A549 (cell line): Measurements from ENCODE around the gene ZBTB43. TPM values are rescaled to one million over a fixed set of nuclear protein-coding genes. Genes with fewer than 3 reads are reported as not detected.
A peak's percentile ranks its signal among the peaks of the same experiment; 100 is the strongest.

ENCODE experiments used
- ATAC-seq, 2 experiments: fragments of 200-7000 bp in 1 of 2; fragments of >200 bp in 1 of 2; cut with Nextera tagmentation in 1 of 2; cut with Tn5 transposase in 1 of 2; 3 replicates each; pipeline versions ENCODE4 v1.8.0 to v1.9.1; 2018 to 2020; ENCODE audit warnings: mild to moderate bottlenecking in 1 of 2, moderate library complexity in 1 of 2
- CTCF ChIA-PET: fragments of 300-600 bp; sonication (Branson Sonifier 250); formaldehyde crosslinking; extraction: SDS; loops from one replicate; lab custom pipeline; 2021; ENCODE audit warnings: antibody characterized with exemption, inconsistent platforms; lab: Yijun Ruan, JAX
- POLR2A ChIA-PET: fragments of 350-600 bp; formaldehyde crosslinking; extraction: SDS; loops from one replicate; lab custom pipeline; 2021; ENCODE audit warnings: antibody characterized with exemption, inconsistent platforms; lab: Yijun Ruan, JAX
- DNase-seq, 2 experiments: peaks; one replicate each; pipeline versions ENCODE4 v3.0.0 to v3.0.0-alpha.2; 2011 to 2016; ENCODE audit warnings: low read depth in 1 of 2, low spot score in 1 of 2
- FAIRE-seq: peaks from 2 replicates; lab custom pipeline; 2011; peaks lifted over from hg19 to GRCh38; lab: Jason Lieb, UNC
- H3K27ac ChIP-seq, 2 experiments: fragments of >200 bp; sonication (Bioruptor Twin); formaldehyde crosslinking; 3 replicates each; pipeline ENCODE4 v1.5.1; 2016 to 2017
- H3K4me1 ChIP-seq: fragments of >200 bp; sonication (Bioruptor Twin); formaldehyde crosslinking; 3 replicates; pipeline ENCODE4 v1.6.1; 2016
- H3K4me2 ChIP-seq: fragments of >200 bp; sonication (Bioruptor Twin); formaldehyde crosslinking; 3 replicates; pipeline ENCODE4 v1.6.1; 2016
- H3K4me3 ChIP-seq: fragments of >200 bp; sonication (Bioruptor Twin); formaldehyde crosslinking; 3 replicates; pipeline ENCODE4 v1.5.1; 2016
- H3K9me3 ChIP-seq: fragments of >200 bp; sonication (Bioruptor Twin); formaldehyde crosslinking; 3 replicates; pipeline ENCODE4 v1.6.1; 2016
- BHLHE40 ChIP-seq: IDR thresholded peaks from 2 replicates; pipeline ENCODE4 v1.6.1; 2012; ENCODE audit warnings: low read depth, low read length, inconsistent platforms
- CBX8 ChIP-seq: fragments of 200-600 bp; sonication (generic); IDR thresholded peaks from 2 replicates; pipeline ENCODE4 v1.6.1; 2016
- CEBPB ChIP-seq, 2 experiments: fragments of >200 bp in 1 of 2; sonication (Bioruptor Twin) in 1 of 2; formaldehyde crosslinking in 1 of 2; IDR thresholded peaks; 2 replicates each; pipeline ENCODE4 v1.6.1; 2012 to 2016
- CHD2 ChIP-seq: fragments of 150-350 bp; IDR thresholded peaks from 2 replicates; pipeline ENCODE4 v1.6.1; 2014; ENCODE audit warnings: low read length; ENCODE audit not compliant: partially characterized antibody
- EHMT2 ChIP-seq: fragments of 200-600 bp; sonication (generic); IDR thresholded peaks from 2 replicates; pipeline ENCODE4 v1.6.1; 2016; ENCODE audit warnings: antibody characterized with exemption, low read depth, mild to moderate bottlenecking, moderate library complexity
- EP300 ChIP-seq, 2 experiments: fragments of >200 bp; sonication (Bioruptor Twin); formaldehyde crosslinking; IDR thresholded peaks; 2 replicates in 1 of 2; 3 replicates in 1 of 2; pipeline ENCODE4 v1.6.1; 2016 to 2017
- ESRRA ChIP-seq: fragments of 150-350 bp; IDR thresholded peaks from 2 replicates; pipeline ENCODE4 v1.6.1; 2014; ENCODE audit warnings: mild to moderate bottlenecking, low read length, borderline replicate concordance
- FOSL2 ChIP-seq, 2 experiments: fragments of 450-650 bp in 1 of 2; fragments of >200 bp in 1 of 2; sonication (Bioruptor Twin) in 1 of 2; formaldehyde crosslinking; IDR thresholded peaks; 2 replicates each; pipeline versions ENCODE4 v1.5.0 to v1.6.1; 2016 to 2020; ENCODE audit warnings: mild to moderate bottlenecking in 1 of 2, moderate library complexity in 1 of 2
- FOXS1 ChIP-seq: fragments of 250-450 bp; sonication (Bioruptor Pico); IDR thresholded peaks from 2 replicates; pipeline ENCODE4 v1.5.0; 2020; ENCODE audit warnings: mild to moderate bottlenecking, moderate library complexity
- GATA3 ChIP-seq: IDR thresholded peaks from 2 replicates; pipeline ENCODE4 v1.6.1; 2012; ENCODE audit warnings: borderline replicate concordance
- HDAC2 ChIP-seq: fragments of 200-600 bp; sonication (generic); IDR thresholded peaks from 2 replicates; pipeline ENCODE4 v1.6.1; 2016
- HOXA7 ChIP-seq: fragments of 250-450 bp; sonication (Bioruptor Pico); IDR thresholded peaks from 2 replicates; pipeline ENCODE4 v1.5.0; 2020; ENCODE audit warnings: mild to moderate bottlenecking, moderate library complexity
- HOXB13 ChIP-seq: fragments of 250-450 bp; sonication (Bioruptor Pico); IDR thresholded peaks from 2 replicates; pipeline ENCODE4 v1.5.0; 2020; ENCODE audit warnings: low read depth, mild to moderate bottlenecking, moderate library complexity
- MAFK ChIP-seq: fragments of 450-650 bp; IDR thresholded peaks from 2 replicates; pipeline ENCODE4 v1.6.1; 2014; ENCODE audit not compliant: partially characterized antibody
- MYC ChIP-seq: IDR thresholded peaks from 2 replicates; pipeline ENCODE4 v1.6.1; 2012; ENCODE audit warnings: mild to moderate bottlenecking, inconsistent platforms, low read length, improper control_type of control experiment, borderline replicate concordance
- NR3C1 ChIP-seq: fragments of >200 bp; sonication (Bioruptor Twin); formaldehyde crosslinking; IDR thresholded peaks from 3 replicates; pipeline ENCODE4 v1.6.1; 2017
- POLR2A ChIP-seq: IDR thresholded peaks from 2 replicates; pipeline ENCODE4 v1.6.1; 2012; ENCODE audit warnings: mild to moderate bottlenecking, low read length
- POLR2AphosphoS2 ChIP-seq: conservative IDR thresholded peaks from 2 replicates; pipeline ENCODE4 v1.6.1; 2012; ENCODE audit warnings: low read length, improper control_type of control experiment, inconsistent platforms
- RAD21 ChIP-seq, 2 experiments: fragments of >200 bp in 1 of 2; sonication (Bioruptor Twin) in 1 of 2; formaldehyde crosslinking in 1 of 2; IDR thresholded peaks in 1 of 2; conservative IDR thresholded peaks in 1 of 2; 2 replicates in 1 of 2; 3 replicates in 1 of 2; pipeline ENCODE4 v1.6.1; 2012 to 2018; ENCODE audit warnings: inconsistent platforms in 1 of 2
- RARB ChIP-seq: fragments of 250-450 bp; sonication (Bioruptor Pico); IDR thresholded peaks from 2 replicates; pipeline ENCODE4 v1.8.0; 2021; ENCODE audit warnings: mild to moderate bottlenecking, moderate library complexity
- RFX5 ChIP-seq: fragments of 450-650 bp; IDR thresholded peaks from 2 replicates; pipeline ENCODE4 v1.7.1; 2014; ENCODE audit warnings: antibody characterized with exemption, mild to moderate bottlenecking, moderate library complexity
- RNF2 ChIP-seq: fragments of 200-600 bp; sonication (generic); IDR thresholded peaks from 2 replicates; pipeline ENCODE4 v1.6.1; 2016; ENCODE audit warnings: low read depth, mild to moderate bottlenecking, antibody characterized with exemption, moderate library complexity, borderline replicate concordance
- SMC3 ChIP-seq: fragments of >200 bp; sonication (Bioruptor Twin); formaldehyde crosslinking; IDR thresholded peaks from 3 replicates; pipeline ENCODE4 v1.6.1; 2018; ENCODE audit warnings: inconsistent platforms
- SREBF2 ChIP-seq: fragments of 450-650 bp; IDR thresholded peaks from 2 replicates; pipeline ENCODE4 v1.6.1; 2014; ENCODE audit warnings: mild to moderate bottlenecking, moderate library complexity
- TFCP2L1 ChIP-seq: fragments of 250-450 bp; sonication (Bioruptor Pico); IDR thresholded peaks from 2 replicates; pipeline ENCODE4 v1.5.0; 2021; ENCODE audit warnings: mild to moderate bottlenecking
- TP53 ChIP-seq: fragments of 250-450 bp; sonication (Bioruptor Pico); IDR thresholded peaks from 2 replicates; pipeline ENCODE4 v1.5.0; 2021; ENCODE audit warnings: mild to moderate bottlenecking, moderate library complexity
- ZC3H11A ChIP-seq: fragments of 450-650 bp; IDR thresholded peaks from 2 replicates; pipeline ENCODE4 v1.6.1; 2014; ENCODE audit warnings: antibody characterized with exemption, mild to moderate bottlenecking
- ZFP36 ChIP-seq: fragments of 450-650 bp; IDR thresholded peaks from 2 replicates; pipeline ENCODE4 v1.6.1; 2014; ENCODE audit warnings: borderline replicate concordance; ENCODE audit not compliant: partially characterized antibody
- WGBS: methylation state at CpG from one replicate; pipeline ENCODE4 v1.1.6; 2017; ENCODE audit errors: missing lambda C conversion rate; 5-methylcytosine and 5-hydroxymethylcytosine counted together
- polyA plus RNA-seq, 4 experiments: library from polyadenylated mRNA; depleted of rRNA in 3 of 4; stranded (reverse); fragments of >200 nt; fragmentation: RNase III in 1 of 4; extraction: RNeasy Plus Mini Kit Qiagen cat#74134 plus additional on column Dnase treatment in 1 of 4; gene quantifications; 2 replicates in 3 of 4; 3 replicates in 1 of 4; pipeline ENCODE4 v1.2.3, GENCODE V29; 2011 to 2017
- TF ChIP-seq, protein P1 (sequence below): IDR thresholded peaks from 2 replicates; pipeline ENCODE4 v1.6.1; 2012
- TF ChIP-seq, protein P2 (sequence below): IDR thresholded peaks from 2 replicates; pipeline ENCODE4 v1.6.1; 2012
- TF ChIP-seq, protein P3 (sequence below): fragments of 250-450 bp; sonication (Bioruptor Pico); IDR thresholded peaks from 2 replicates; pipeline ENCODE4 v1.5.0; 2020; ENCODE audit warnings: low read depth, mild to moderate bottlenecking, moderate library complexity
- TF ChIP-seq, protein P4 (sequence below): fragments of 150-350 bp; IDR thresholded peaks from 2 replicates; pipeline ENCODE4 v1.6.1; 2014; ENCODE audit warnings: low read depth, mild to moderate bottlenecking, low read length

The ZBTB43 gene
- polyA plus RNA-seq, 2 of the 4 experiments (the other 2 are of a cell fraction) = 7.7 to 11.7 TPM

DNA sequence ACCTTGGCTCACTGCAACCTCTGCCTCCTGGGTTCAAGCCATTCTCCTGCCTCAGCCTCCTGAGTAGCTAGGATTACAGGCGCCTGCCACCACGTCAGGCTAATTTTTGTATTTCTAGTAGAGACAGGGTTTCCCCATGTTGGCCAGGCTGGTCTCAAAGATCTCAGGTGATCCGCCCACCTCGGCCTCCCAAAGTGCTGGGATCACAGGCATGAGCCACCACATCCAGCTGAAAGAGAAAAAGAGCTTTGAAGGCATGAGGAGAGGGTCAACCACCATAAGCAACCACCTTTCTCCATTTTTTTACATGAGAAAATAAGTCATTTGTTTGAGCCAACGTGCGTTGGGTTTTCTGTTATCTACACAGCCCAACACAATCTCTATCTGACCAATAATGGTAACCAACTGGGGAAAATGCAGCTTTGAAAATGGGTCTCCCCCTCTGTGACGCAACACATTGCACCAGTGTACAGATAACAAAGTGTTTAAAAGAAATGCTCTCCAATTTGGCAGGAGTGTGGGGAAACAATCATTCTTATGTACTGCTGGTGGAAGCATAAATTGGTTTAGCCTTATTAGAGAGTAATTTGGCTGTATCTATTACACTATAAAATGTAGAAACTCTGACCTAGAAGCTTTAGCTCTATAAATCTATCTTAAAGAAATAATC lies 45.8 kb upstream of the ZBTB43 start:
- FAIRE-seq (no peak), DNase-seq (no peak), ATAC-seq (no peak)
- H3K9me3 ChIP-seq = no peaks in the 10 kb centered on the region
- POLR2A ChIA-PET = no interaction called here
- H3K4me1 ChIP-seq = no peaks in the 10 kb centered on the region
- CTCF ChIA-PET = no interaction called here
- no peak for TF ChIP-seq RARB (CRISPR knock-in tag)
- no peak for TF ChIP-seq TFCP2L1
- TF ChIP-seq EHMT2 = no peak
- no peak for TF ChIP-seq HOXB13
- TF ChIP-seq EP300 (IDR thresholded peaks at IDR 0.05) = no peak
- TF ChIP-seq MYC = no peak
- TF ChIP-seq, protein P1, sequence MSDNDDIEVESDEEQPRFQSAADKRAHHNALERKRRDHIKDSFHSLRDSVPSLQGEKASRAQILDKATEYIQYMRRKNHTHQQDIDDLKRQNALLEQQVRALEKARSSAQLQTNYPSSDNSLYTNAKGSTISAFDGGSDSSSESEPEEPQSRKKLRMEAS = no peak
- no peak for TF ChIP-seq FOSL2 (IDR thresholded peaks at IDR 0.05)
- TF ChIP-seq FOSL2 (CRISPR knock-in tag; IDR thresholded peaks at IDR 0.05) = no peak
- no peak for TF ChIP-seq NR3C1
- TF ChIP-seq RNF2 = no peak
- no peak for TF ChIP-seq SMC3
- no peak for TF ChIP-seq POLR2A
- TF ChIP-seq ESRRA = no peak
- no peak for TF ChIP-seq TP53 (CRISPR knock-in tag)
- TF ChIP-seq, protein P2, sequence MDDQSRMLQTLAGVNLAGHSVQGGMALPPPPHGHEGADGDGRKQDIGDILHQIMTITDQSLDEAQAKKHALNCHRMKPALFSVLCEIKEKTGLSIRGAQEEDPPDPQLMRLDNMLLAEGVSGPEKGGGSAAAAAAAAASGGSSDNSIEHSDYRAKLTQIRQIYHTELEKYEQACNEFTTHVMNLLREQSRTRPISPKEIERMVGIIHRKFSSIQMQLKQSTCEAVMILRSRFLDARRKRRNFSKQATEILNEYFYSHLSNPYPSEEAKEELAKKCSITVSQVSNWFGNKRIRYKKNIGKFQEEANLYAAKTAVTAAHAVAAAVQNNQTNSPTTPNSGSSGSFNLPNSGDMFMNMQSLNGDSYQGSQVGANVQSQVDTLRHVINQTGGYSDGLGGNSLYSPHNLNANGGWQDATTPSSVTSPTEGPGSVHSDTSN = no peak
- TF ChIP-seq ZFP36 = no peak
- no peak for TF ChIP-seq GATA3
- no peak for TF ChIP-seq HOXA7
- H3K4me2 ChIP-seq = no peak overlapping the region
- H3K27ac ChIP-seq = no peak overlapping the region
- no CpG with 5 or more reads among the region's 7 CpGs for WGBS
- H3K4me3 ChIP-seq = no peak overlapping the region

DNA sequence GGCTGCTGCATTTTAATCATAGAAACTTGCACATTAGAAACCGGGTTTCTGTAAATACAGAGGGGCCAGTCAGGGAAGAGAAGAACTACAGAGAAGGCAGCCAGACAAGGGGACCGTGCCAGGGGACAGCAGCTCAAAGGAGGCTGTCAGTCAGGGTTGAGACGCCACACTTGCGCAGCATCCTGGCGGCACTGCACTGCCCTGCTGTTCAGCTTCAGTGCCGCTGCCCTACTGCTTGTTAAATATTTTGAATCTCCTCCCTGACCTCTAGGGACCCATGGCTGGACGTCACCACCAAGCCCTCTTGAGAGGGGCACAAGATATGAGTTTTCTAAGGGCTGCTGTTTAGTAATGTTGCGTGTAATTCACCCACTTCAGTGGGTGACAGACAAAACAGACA lies 43.6 kb upstream of the ZBTB43 start:
- CTCF ChIA-PET = interaction anchor here (1.1 to 3.3 kb wide), 4 partner anchors 9 to 57 kb away, joined by 4 to 8 read pairs (median 6); no protein-coding TSS in a partner anchor
- no peak for FAIRE-seq
- no peak for DNase-seq
- ATAC-seq = peak in 1 of 2 experiments; percentile 43; a peak in 3 of 6 replicates
- Histone ChIP-seq H3K4me1 (no peaks in the 10 kb centered on the region), H3K27ac (no peak overlapping the region), H3K4me2 (no peak overlapping the region), H3K4me3 (no peak overlapping the region), H3K9me3 (no peaks in the 10 kb centered on the region)
- POLR2A ChIA-PET = no interaction called here
- TF ChIP-seq CBX8 = no peak
- TF ChIP-seq CHD2 = no peak
- no peak for TF ChIP-seq POLR2AphosphoS2
- no peak for TF ChIP-seq RAD21 (conservative IDR thresholded peaks at IDR 0.05 in 1 of 2, IDR thresholded peaks at IDR 0.05 in 1 of 2)
- TF ChIP-seq HDAC2 = no peak
- TF ChIP-seq ZFP36 = no peak
- TF ChIP-seq SREBF2 = no peak
- TF ChIP-seq FOXS1 (CRISPR knock-in tag) = no peak
- TF ChIP-seq NR3C1 = no peak
- TF ChIP-seq MAFK = no peak
- no peak for TF ChIP-seq ZC3H11A
- TF ChIP-seq CEBPB (IDR thresholded peaks at IDR 0.05) = no peak
- TF ChIP-seq, protein P3, sequence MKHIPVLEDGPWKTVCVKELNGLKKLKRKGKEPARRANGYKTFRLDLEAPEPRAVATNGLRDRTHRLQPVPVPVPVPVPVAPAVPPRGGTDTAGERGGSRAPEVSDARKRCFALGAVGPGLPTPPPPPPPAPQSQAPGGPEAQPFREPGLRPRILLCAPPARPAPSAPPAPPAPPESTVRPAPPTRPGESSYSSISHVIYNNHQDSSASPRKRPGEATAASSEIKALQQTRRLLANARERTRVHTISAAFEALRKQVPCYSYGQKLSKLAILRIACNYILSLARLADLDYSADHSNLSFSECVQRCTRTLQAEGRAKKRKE (CRISPR knock-in tag) = no peak
- no peak for TF ChIP-seq ESRRA
- TF ChIP-seq RFX5 = no peak
- TF ChIP-seq BHLHE40 = no peak
- no peak for TF ChIP-seq EP300 (IDR thresholded peaks at IDR 0.05)
- TF ChIP-seq, protein P4, sequence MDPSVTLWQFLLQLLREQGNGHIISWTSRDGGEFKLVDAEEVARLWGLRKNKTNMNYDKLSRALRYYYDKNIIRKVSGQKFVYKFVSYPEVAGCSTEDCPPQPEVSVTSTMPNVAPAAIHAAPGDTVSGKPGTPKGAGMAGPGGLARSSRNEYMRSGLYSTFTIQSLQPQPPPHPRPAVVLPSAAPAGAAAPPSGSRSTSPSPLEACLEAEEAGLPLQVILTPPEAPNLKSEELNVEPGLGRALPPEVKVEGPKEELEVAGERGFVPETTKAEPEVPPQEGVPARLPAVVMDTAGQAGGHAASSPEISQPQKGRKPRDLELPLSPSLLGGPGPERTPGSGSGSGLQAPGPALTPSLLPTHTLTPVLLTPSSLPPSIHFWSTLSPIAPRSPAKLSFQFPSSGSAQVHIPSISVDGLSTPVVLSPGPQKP = no peak
- 48% methylated on average over 8 of the region's 8 CpGs for WGBS
